OCI-LY7 (cell line): ENCODE measurements around the gene UBE3D. TPM values are rescaled to one million over a fixed set of nuclear protein-coding genes. Genes with fewer than 3 reads are reported as not detected.

ENCODE experiments used
- BruUV-seq: library from RNA; stranded (reverse); fragments of 400-500 nt; replicated peaks from 2 replicates; lab custom pipeline; 2021; lab: Mats Ljungman, UMichigan
- CTCF ChIA-PET: fragments of 300-600 bp; sonication (Branson Sonifier 250); formaldehyde crosslinking; loops from one replicate; lab custom pipeline; 2022; ENCODE audit warnings: antibody characterized with exemption; ENCODE audit not compliant: unreplicated experiment; lab: Charles Lee
- POLR2A ChIA-PET: fragments of 300-600 bp; sonication (Branson Sonifier 250); formaldehyde crosslinking; loops from one replicate; lab custom pipeline; 2022; ENCODE audit warnings: antibody characterized with exemption; lab: Charles Lee
- DNase-seq: peaks from one replicate; pipeline ENCODE4 v3.0.0-alpha.2; 2015; ENCODE audit warnings: low spot score
- H2AFZ ChIP-seq: fragments of 200-600 bp; sonication (generic), shearing (Covaris generic); 2 replicates; pipeline ENCODE4 v1.6.1; 2014; ENCODE audit warnings: mild to moderate bottlenecking, antibody characterized with exemption, low read length, moderate library complexity
- H3K27ac ChIP-seq: fragments of 200-600 bp; sonication (generic); 2 replicates; pipeline ENCODE4 v1.5.1; 2014; ENCODE audit warnings: mixed run types, low read depth, mild to moderate bottlenecking, moderate library complexity, low read length, inconsistent platforms; ENCODE audit not compliant: poor library complexity, severe bottlenecking
- H3K36me3 ChIP-seq: fragments of 200-600 bp; sonication (generic); 2 replicates; pipeline ENCODE4 v1.6.1; 2014; ENCODE audit warnings: mild to moderate bottlenecking, antibody characterized with exemption, low read length, moderate library complexity, mixed read lengths; ENCODE audit not compliant: insufficient read depth
- H3K4me1 ChIP-seq: fragments of 200-600 bp; sonication (generic); 2 replicates; pipeline ENCODE4 v1.5.1; 2014; ENCODE audit warnings: mild to moderate bottlenecking, low read length; ENCODE audit not compliant: insufficient read depth, poor library complexity, severe bottlenecking
- H3K4me2 ChIP-seq: fragments of 200-600 bp; sonication (generic); 2 replicates; pipeline ENCODE4 v1.6.1; 2014; ENCODE audit warnings: mild to moderate bottlenecking, low read length
- H3K4me3 ChIP-seq: fragments of 200-600 bp; sonication (generic); 2 replicates; pipeline ENCODE4 v1.5.1; 2014; ENCODE audit warnings: mild to moderate bottlenecking, low read depth, low read length; ENCODE audit not compliant: poor library complexity, severe bottlenecking
- H3K79me2 ChIP-seq: fragments of 200-600 bp; sonication (generic); 2 replicates; pipeline ENCODE4 v1.6.1; 2016; ENCODE audit warnings: low read depth, mild to moderate bottlenecking, low read length, moderate library complexity, mixed read lengths; ENCODE audit not compliant: insufficient read depth
- H3K9me2 ChIP-seq: fragments of 200-600 bp; sonication (generic); 2 replicates; pipeline ENCODE4 v1.6.1; 2016; ENCODE audit warnings: mild to moderate bottlenecking, low read length, mixed read lengths; ENCODE audit not compliant: insufficient read depth
- H3K9me3 ChIP-seq: fragments of 200-600 bp; sonication (generic); 2 replicates; pipeline ENCODE4 v1.6.1; 2014; ENCODE audit warnings: mild to moderate bottlenecking, mixed run types, low read length, mixed read lengths
- H4K20me1 ChIP-seq: fragments of 200-600 bp; sonication (generic); 2 replicates; pipeline ENCODE4 v1.6.1; 2014; ENCODE audit warnings: mild to moderate bottlenecking, antibody characterized with exemption, low read length, moderate library complexity, mixed read lengths; ENCODE audit not compliant: insufficient read depth
- CTCF ChIP-seq: fragments of 200-600 bp; sonication (generic); conservative IDR thresholded peaks from 2 replicates; pipeline ENCODE4 v1.5.1; 2014; ENCODE audit warnings: mild to moderate bottlenecking, antibody characterized with exemption, low read length, moderate library complexity, mixed read lengths
- EZH2phosphoT487 ChIP-seq: fragments of 200-600 bp; sonication (generic); IDR thresholded peaks from 2 replicates; pipeline ENCODE4 v1.6.1; 2018; ENCODE audit warnings: low read depth, borderline replicate concordance, mild to moderate bottlenecking, mixed run types, antibody characterized with exemption, low read length, moderate library complexity, mixed read lengths
- intact Hi-C: fragments of 100-400 bp; cut with micrococcal nuclease; formaldehyde crosslinking; loops from one replicate; pipeline ENCODE4 v1.10.0; 2022; ENCODE audit not compliant: unreplicated experiment
- total RNA-seq, 2 experiments: library from RNA; depleted of rRNA in 1 of 2; stranded (reverse); fragments of >200 nt in 1 of 2; shearing (Covaris generic) in 1 of 2; gene quantifications; 2 replicates each; pipeline ENCODE4 v1.2.3, GENCODE V29; 2014 to 2022

Gene UBE3D
- total RNA-seq, 2 experiments from 2014 or later, result 11.0 to 15.1 TPM

DNA sequence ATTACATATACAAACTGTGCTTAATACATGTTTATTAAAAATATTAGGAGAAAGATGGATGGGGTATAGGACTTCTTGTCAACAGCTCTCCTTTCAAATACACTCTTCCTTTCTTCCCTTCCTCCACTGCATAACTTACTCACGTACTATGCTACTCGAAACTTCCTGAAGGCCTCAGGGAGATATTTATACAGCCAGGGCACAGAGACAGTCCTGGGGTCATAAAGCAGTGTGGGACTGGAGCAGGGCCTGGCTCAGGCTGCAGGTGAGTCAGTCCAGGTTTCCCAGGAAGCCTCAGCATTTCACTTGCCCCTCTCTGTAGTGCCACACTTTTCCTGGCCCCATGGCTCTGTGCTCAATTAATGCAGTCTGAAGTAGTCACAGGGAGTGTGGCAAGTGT, 157.0 kb downstream of the UBE3D start:
- no TSS peak for BruUV-seq
- H4K20me1 ChIP-seq, result no peaks in the 10 kb centered on the region

DNA sequence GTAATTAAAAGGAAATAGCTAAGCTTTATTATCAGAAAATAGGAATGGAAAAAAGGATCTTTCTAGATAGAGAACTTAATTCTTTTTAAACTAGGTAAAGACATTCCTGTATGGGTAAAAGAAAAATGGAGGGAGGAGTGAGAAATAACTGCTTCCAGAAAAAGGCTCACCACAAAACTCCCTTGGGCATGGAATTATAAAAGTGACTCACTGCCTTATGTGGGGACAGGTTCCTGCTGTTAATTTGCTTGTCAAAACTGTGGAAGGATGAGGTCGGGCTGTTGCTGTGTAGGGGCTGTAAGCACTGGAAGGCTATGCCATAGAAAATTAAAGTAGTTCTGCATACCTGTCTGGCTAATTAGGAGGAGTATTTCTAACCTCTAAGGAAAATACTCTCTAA, 158.7 kb downstream of the UBE3D start:
- intact Hi-C loops, result no loop called here
- BruUV-seq, result no TSS peak
- no peaks in the 10 kb centered on the region for H3K79me2 ChIP-seq
- no peaks in the 10 kb centered on the region for H3K36me3 ChIP-seq
- no peaks in the 10 kb centered on the region for H3K9me3 ChIP-seq
- no peak overlapping the region for H3K4me2 ChIP-seq
- POLR2A ChIA-PET, result interaction anchor here (1.1 kb wide), 1 partner anchor 9 kb away, joined by 3 read pairs; no protein-coding TSS in a partner anchor
- H3K27ac ChIP-seq, result no peak overlapping the region
- no peaks in the 10 kb centered on the region for H3K9me2 ChIP-seq
- no peaks in the 10 kb centered on the region for H4K20me1 ChIP-seq
- no peaks in the 10 kb centered on the region for H3K4me1 ChIP-seq
- no peak overlapping the region for H2AFZ ChIP-seq
- CTCF ChIA-PET, result no interaction called here
- H3K4me3 ChIP-seq, result no peak overlapping the region
- no peak for DNase-seq
- no peak for TF ChIP-seq CTCF
- TF ChIP-seq EZH2phosphoT487, result no peak

More for the DNA sequence above, 157.0 kb downstream of the UBE3D start:
- Histone ChIP-seq H3K27ac (no peak overlapping the region), H3K36me3 (no peaks in the 10 kb centered on the region), H3K4me2 (no peak overlapping the region), H3K4me3 (no peak overlapping the region), H3K79me2 (no peaks in the 10 kb centered on the region), H2AFZ (no peak overlapping the region), H3K9me3 (no peaks in the 10 kb centered on the region), H3K4me1 (no peaks in the 10 kb centered on the region), H3K9me2 (no peaks in the 10 kb centered on the region)
- ChIA-PET POLR2A (interaction anchor here (0.8 kb wide), 1 partner anchor 15 kb away, joined by 4 read pairs; no protein-coding TSS in a partner anchor), CTCF (no interaction called here)
- TF ChIP-seq CTCF, result no peak
- intact Hi-C loops, result no loop called here
- DNase-seq, result no peak

DNA sequence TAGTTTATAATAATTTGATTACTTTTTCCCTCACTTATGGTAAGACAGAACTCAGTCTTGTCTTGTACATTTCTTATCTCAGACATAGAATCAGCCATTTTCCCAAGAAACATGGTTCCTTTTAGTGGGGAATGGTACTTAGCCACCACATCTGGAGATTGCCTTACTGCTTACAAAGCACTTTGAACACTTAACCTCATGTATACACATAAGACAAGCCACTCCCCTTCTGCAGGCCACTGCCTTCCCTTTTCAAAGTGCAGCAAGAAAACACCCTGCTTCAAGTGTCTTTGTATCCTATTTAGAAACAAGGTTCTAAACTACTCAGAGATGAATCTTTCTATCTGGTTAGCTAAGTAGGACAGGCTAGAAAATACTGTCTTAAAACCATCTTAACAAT, 159.2 kb downstream of the UBE3D start:
- Histone ChIP-seq H3K9me3 (no peaks in the 10 kb centered on the region), H3K9me2 (no peaks in the 10 kb centered on the region), H3K4me3 (no peak overlapping the region), H3K36me3 (no peaks in the 10 kb centered on the region), H3K4me1 (no peaks in the 10 kb centered on the region), H3K27ac (no peak overlapping the region), H3K79me2 (no peaks in the 10 kb centered on the region), H2AFZ (no peak overlapping the region), H4K20me1 (no peaks in the 10 kb centered on the region), H3K4me2 (no peak overlapping the region)
- ChIA-PET CTCF (no interaction called here), POLR2A (interaction anchor here (1.1 kb wide), 1 partner anchor 9 kb away, joined by 3 read pairs; no protein-coding TSS in a partner anchor)
- no TSS peak for BruUV-seq
- no peak for DNase-seq
- TF ChIP-seq EZH2phosphoT487 (no peak), CTCF (no peak)
- intact Hi-C loops, result no loop called here
